IPS-NIHi7 (cell line): ENCODE measurements around the gene PTH2R.
"Not testable (repeated sequence)": the region's sequence is repeated elsewhere in the genome, so short reads cannot be mapped to it uniquely, and the experiment has no call there.

Source experiments
- DNase-seq: peaks from one replicate; pipeline ENCODE4 v3.0.0; 2012; ENCODE audit warnings: mixed read lengths; ENCODE audit errors: extremely low spot score

PTH2R gene

DNA sequence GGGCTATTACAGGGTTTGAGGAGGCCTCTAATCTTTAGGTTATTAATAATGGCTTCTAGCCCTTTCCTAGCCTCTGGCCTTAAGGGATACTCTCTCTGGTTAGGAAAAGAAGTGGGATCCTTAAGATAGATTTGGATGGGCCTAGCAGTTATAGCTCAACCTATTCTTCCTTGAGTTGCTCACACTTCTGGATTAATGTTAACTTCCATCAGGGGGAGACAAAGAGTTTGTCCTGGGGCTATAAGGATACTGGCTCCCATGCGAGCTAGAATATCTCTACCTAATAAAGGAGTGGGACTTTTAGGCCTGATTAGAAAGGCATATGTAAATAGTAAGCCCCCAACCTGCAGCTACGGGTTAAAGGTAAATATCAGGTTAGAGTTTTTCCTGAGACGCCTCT lies 14.3 kb upstream of the PTH2R start:
- DNase-seq, result no peak

DNA sequence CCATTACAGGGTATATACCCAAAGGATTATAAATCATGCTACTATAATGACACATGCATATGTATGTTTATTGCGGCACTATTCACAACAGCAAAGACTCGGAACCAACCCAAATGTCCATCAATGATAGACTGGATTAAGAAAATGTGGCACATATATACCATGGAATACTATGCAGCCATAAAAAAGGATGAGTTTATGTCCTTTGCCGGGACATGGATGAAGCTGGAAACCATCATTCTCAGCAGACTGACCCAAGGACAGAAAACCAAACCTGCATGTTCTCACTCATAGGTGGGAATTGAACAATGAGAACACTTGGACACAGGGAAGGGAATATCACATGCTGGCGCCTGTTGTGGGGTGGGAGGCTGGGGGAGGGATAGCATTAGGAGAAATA lies 9.8 kb upstream of the PTH2R start:
- not testable (repeated sequence) for DNase-seq

GRCh38 chr2:208399201-208399600 lies 7.4 kb upstream of the PTH2R start:
- DNase-seq, result no peak

DNA sequence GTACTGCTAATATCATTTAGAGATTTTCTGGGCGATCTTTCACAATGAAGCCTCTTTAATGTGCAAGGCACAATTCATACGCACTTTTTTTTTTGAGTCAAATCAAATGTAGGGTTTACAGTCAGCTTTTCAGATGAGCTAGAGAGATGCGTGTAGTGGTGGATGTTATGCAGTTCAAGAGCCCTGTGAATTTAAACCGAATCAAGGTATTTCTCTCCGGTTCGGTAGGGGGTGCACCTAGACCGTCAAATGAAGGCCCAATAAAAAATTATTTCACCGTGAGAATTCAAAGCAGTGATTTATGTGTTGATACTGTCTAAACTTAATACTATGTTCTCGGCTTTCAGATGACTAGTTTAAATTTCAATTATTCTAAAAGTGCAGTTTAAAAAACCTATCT lies 1.1 kb downstream of the PTH2R start:
- DNase-seq, result peak; percentile 40

DNA sequence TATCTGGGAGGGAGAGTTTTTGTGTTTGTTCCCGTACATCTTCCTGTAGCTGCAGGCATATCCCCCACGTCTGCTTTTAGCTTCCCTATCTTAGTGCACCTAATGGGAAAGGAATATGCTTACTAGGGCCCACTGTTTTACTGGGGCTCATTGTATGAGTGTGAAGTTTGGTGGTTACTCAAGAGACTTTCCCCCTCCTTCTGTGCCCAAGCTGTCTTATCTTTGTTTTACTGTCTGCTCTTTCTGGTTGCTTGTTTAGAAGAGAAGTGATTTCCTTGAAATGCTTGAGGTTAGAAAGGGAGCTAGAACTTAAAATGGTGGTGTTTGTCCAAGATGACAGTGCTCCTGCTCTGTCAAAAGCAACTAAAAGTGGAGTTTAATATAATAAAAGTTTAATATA lies 7.3 kb downstream of the PTH2R start:
- no peak for DNase-seq

- no peak for DNase-seq
Observed at GRCh38 chr2:208415255-208415654, 8.7 kb downstream of the PTH2R start.

GRCh38 chr2:208415897-208416296 lies 9.3 kb downstream of the PTH2R start:
- no peak for DNase-seq

GRCh38 chr2:208426412-208427045 lies 19.9 kb downstream of the PTH2R start:
- no peak for DNase-seq

DNA sequence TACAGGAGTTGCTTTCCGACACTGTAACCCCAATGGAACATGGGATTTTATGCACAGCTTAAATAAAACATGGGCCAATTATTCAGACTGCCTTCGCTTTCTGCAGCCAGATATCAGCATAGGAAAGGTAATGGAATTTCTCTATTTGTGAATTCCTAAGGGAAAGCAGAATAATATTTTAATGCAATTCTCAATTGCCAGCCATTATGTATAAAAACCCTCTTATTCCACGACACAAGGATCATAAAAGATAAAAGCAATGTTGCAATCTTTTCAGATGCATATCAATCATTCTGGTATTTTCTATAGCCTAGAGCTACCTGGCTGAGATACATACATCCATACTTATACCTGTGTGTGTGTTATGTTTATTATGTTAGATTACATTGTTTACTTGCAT lies 31.2 kb downstream of the PTH2R start:
- DNase-seq, result no peak

DNA sequence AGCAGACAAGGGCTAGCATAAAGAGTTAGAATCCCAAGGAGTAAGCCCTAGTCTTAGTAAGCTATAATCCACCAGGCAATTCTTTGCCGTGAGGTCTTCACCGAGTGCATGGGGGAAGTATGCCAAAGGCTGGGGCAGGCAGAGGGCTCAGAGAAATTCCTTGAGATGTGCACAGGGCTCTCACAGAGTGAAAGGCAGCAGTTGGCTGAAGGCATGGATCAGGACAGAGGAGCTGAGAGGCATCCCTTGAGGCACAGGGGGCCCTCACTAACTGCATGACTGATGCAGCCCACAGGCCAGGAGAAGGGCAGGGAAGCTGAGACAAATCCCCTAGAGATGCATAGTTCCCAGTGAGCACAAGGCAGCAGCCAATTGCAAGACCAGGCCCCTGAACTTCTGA lies 34.1 kb downstream of the PTH2R start:
- no peak for DNase-seq

DNA sequence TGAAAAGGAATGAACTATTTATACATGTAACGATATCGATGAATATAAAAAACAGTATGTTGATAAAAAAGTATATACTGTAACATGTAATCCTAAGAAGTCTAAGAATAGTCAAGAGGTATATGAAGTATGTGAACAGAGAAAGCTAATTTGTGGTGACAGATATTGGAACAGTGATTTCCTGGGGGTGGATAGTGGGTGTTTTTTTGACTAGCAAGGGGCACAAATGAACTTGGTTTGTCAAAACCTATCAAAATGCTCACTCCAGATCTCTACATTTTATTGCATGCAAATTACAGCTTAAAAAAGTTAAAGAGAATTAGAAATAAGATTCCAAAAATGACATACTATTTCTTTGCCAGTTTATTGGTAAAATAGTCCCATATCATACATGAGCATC lies 35.4 kb downstream of the PTH2R start:
- DNase-seq, result no peak

DNA sequence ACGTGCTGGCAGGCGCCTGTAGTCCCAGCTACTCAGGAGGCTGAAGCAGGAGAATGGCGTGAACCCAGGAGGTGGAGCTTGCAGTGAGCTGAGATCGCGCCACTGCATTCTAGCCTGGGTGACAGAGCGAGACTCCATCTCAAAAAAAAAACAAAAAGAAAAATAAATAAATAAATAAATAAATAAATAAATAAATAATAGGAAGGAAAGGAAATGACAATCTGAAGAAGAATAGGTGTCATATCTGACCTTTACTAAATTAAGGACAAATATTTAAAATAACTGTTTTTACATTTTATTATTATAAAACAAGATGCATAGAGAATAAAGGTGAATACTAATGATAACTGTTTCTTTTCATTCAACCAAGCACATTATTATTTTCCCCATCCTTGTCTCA lies 40.9 kb downstream of the PTH2R start:
- DNase-seq, result not testable (repeated sequence)

DNA sequence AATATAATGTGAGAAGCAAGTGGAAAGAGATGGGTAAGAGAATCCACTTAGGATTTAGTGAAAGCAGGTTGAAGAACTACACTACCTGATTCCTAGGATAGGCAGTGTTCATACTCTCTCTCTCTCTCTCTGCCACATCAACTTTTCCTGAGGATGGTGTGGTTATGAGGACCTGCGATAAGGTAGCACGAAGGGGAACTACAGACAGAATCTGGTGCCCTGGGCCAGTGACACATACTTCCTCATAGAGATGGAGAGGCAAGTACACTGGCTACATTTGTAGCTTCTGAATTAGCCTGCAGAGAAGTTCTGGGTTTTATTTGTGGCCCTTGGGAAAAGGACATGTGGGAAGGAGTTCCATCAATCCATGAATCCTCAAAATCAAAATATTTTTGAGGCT lies 44.5 kb downstream of the PTH2R start:
- DNase-seq, result no peak

DNA sequence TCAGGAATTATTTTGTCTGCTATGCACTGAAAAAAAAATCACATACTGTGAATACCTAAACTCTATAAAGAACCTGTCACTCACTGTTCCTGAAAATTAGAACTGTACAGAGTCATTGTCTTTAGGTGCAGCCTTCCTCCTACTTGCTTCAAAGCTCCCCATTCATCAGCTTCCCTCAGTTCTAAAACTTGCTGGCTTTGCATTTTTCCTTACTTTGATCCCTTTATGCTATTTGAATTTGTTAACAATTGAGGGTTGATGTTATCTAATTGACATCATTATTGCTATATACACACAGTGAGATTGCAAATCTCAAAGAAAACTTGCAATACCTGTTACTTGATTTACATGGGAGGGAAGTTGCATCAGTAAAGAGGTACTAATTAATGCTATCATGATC lies 48.3 kb downstream of the PTH2R start:
- no peak for DNase-seq

DNA sequence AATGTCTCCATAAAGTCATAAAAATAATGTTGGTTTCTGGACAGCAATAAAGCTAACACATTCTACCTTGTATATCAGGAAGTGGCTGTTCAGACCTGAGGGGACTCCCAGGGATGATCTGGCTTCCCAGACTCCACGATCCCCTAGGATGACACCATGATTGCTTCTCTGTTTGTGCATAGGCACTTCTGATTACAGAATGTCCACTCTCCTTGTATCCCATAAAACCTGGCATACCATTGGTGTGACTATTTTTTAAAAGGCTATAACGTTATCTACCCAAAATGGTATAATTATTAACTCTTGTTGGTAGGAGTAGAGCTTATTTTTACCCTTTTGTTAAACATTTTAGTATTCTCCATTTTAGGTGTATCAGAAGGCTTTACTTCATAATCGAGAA lies 57.1 kb downstream of the PTH2R start:
- DNase-seq, result no peak

DNA sequence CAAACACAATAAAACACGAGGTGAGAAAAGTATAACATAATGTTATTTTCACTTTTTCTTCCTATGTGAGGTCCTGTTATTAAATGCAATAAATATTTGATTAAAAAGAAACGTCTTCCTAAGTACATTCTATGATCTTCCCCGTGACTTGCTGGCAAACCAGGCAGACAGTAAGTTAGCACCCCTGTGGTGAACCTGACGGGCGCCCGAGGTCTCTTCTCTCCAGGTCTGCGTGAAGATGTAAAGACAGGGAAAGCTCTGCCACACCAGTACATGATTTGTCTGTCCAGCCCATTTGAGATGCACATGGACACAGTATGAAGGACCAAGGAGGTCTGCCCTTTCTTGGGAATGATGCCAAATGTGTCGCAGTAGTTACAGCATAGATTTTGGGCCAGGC lies 57.6 kb downstream of the PTH2R start:
- no peak for DNase-seq

DNA sequence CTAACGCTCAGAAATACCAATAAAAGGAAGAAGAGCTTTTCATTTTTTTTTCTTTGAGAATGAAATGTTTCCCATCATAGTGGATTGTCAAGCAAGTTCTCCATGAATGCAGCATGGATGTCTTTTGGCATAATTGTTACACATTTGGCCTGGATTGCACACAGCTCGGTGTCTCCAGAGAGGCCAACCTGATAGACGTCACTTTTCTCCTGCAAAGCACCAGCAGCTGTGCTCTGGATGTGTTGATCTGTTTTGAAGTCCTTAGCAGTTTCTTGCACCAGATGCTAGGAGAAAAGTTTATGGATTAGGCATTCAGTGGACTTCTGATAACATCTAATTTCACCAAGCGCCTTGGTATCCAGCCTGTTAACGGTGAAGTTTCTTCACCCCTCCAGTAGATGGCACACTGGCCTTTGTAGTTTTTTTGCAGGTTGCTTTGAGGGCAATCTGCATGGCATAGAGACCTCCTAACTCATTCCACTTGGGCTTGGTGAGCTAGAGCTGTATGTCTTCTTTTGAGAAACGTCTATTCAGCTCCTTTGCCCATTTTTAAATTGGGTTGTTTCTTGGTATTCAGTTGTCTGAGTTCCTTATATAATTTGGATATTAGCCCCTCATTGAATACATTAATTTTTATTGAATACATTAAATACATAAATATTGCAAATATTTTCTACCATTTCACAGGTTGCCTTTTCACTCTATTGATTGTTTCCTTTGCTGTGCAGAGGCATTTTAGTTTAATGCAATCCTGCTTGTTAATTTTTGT lies 59.7 kb downstream of the PTH2R start:
- peak; percentile 67 for DNase-seq

- DNase-seq, result no peak
Observed at GRCh38 chr2:208466920-208467298, 60.3 kb downstream of the PTH2R start.

DNA sequence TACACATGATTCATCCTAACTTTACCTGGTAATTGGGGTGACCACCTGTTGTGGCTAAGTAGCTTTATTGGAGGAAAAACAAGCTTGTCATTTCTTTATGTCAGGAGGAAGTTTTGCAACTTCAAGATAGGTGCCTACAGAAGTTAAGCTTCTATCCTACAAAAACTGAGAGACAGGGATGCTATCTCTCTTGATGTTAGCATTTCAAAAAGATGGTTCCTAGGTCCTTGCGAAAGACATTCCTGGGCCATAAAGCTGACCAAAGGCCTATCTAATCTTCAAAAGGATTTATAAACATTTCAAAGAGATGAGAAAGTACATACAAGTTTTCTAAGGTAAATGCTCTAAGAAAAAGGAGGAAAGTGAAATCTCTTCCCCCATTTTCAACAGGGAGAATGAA lies 61.0 kb downstream of the PTH2R start:
- DNase-seq, result no peak

DNA sequence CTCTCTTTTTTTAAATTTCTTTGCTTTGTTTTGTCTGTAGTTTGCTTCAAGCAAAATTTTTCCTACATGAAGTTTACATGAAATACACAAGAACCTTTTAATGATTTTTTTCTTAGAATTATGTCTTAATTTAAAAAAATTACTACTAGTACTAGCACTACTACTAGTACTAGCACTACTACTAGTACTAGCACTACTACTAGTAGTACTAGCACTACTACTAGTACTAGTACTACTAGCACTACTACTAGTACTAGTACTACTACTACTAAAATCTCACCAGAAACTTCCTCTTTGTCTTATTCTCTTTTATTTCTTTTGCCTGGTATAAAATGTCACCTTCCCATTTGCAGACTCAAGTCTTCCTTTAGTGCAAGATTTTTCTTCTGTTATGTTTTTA lies 71.1 kb downstream of the PTH2R start:
- no peak for DNase-seq

GRCh38 chr2:208479342-208479741 lies 72.8 kb downstream of the PTH2R start:
- no peak for DNase-seq

GRCh38 chr2:208481945-208482344 lies 75.4 kb downstream of the PTH2R start:
- DNase-seq, result not testable (repeated sequence)

GRCh38 chr2:208482453-208483015 lies 75.9 kb downstream of the PTH2R start:
- DNase-seq, result not testable (repeated sequence)
